HCT116 (cell line): Measurements from ENCODE around the gene ITGA11. TPM values are rescaled to one million over a fixed set of nuclear protein-coding genes. Genes with fewer than 3 reads are reported as not detected.

Experiments used
- ATAC-seq: fragments of 200-7000 bp; cut with Tn5 transposase; 2 replicates; pipeline ENCODE4 v1.9.1; 2020; ENCODE audit warnings: mild to moderate bottlenecking, moderate library complexity
- BruUV-seq: library from RNA; stranded (reverse); fragments of 400-500 nt; replicated peaks from 2 replicates; lab custom pipeline; 2021; lab: Mats Ljungman, UMichigan
- CTCF ChIA-PET: fragments of 300-600 bp; sonication (Branson Sonifier 250); formaldehyde crosslinking; loops from one replicate; lab custom pipeline; 2021; ENCODE audit warnings: antibody characterized with exemption; lab: Charles Lee
- POLR2A ChIA-PET: fragments of 300-600, 350-600 bp; sonication (Branson Sonifier 250); formaldehyde crosslinking; loops from one replicate; lab custom pipeline; 2021; ENCODE audit warnings: antibody characterized with exemption; lab: Charles Lee
- RAD21 ChIA-PET, 2 experiments: fragments of 300-600 bp; sonication (Branson Sonifier 250); formaldehyde crosslinking; loops; one replicate each; lab custom pipeline; 2023; ENCODE audit warnings: low total read pairs in 2 of 2; ENCODE audit not compliant: uncharacterized antibody in 2 of 2, unreplicated experiment in 2 of 2, low non-redundant PET in 1 of 2; lab: Charles Lee
- DNase-seq: peaks from one replicate; pipeline ENCODE4 v3.0.0-alpha.2; 2010; ENCODE audit warnings: low read depth, low spot score
- H2AFZ ChIP-seq: fragments of 200-600 bp; shearing (Covaris generic), sonication (generic); 2 replicates; pipeline ENCODE4 v1.6.1; 2017; ENCODE audit warnings: low read depth, mixed run types, mixed read lengths, antibody characterized with exemption, low read length; ENCODE audit not compliant: poor library complexity, severe bottlenecking
- H3K27ac ChIP-seq: 2 replicates; pipeline ENCODE4 v1.5.1; 2012; ENCODE audit warnings: low read depth, low read length
- H3K27me3 ChIP-seq: fragments of 200-600 bp; sonication (generic); 2 replicates; pipeline ENCODE4 v1.6.1; 2016; ENCODE audit warnings: mixed run types, low read length, mixed read lengths; ENCODE audit not compliant: insufficient read depth
- H3K36me3 ChIP-seq, 2 experiments: fragments of 200-500 bp in 1 of 2; fragments of 200-600 bp in 1 of 2; sonication (Bioruptor generic) in 1 of 2; sonication (generic) in 1 of 2; 2 replicates each; pipeline versions ENCODE4 v1.5.1 to v1.6.1; 2014 to 2016; ENCODE audit warnings: low read length in 2 of 2, inconsistent platforms in 1 of 2, mixed read lengths in 1 of 2, mixed run types in 1 of 2; ENCODE audit not compliant: insufficient read depth in 2 of 2, control insufficient read depth in 1 of 2
- H3K4me1 ChIP-seq, 2 experiments: fragments of 200-600 bp in 1 of 2; sonication (generic) in 1 of 2; 2 replicates each; pipeline versions ENCODE4 v1.5.1 to v1.6.1; 2012 to 2017; ENCODE audit warnings: low read length in 2 of 2, inconsistent platforms in 1 of 2, mild to moderate bottlenecking in 1 of 2, mixed read lengths in 1 of 2, mixed run types in 1 of 2, moderate library complexity in 1 of 2; ENCODE audit not compliant: insufficient read depth in 2 of 2, control insufficient read depth in 1 of 2
- H3K4me2 ChIP-seq: fragments of 200-600 bp; sonication (generic); 2 replicates; pipeline ENCODE4 v1.6.1; 2017; ENCODE audit warnings: mixed run types, low read length, mixed read lengths
- H3K4me3 ChIP-seq, 2 experiments: fragments of 200-600 bp in 1 of 2; sonication (generic) in 1 of 2; replicated peaks in 1 of 2; 2 replicates each; pipeline ENCODE4 v1.5.1; 2011 to 2016; ENCODE audit warnings: low read length in 2 of 2, control low read depth in 1 of 2, low read depth in 1 of 2, mild to moderate bottlenecking in 1 of 2, mixed read lengths in 1 of 2, mixed run types in 1 of 2
- H3K79me2 ChIP-seq: fragments of 200-600 bp; sonication (generic); 2 replicates; pipeline ENCODE4 v1.6.1; 2017; ENCODE audit warnings: mild to moderate bottlenecking, mixed run types, low read length, moderate library complexity, mixed read lengths; ENCODE audit not compliant: insufficient read depth
- H3K9ac ChIP-seq: fragments of 200-600 bp; sonication (generic); 2 replicates; pipeline ENCODE4 v1.6.1; 2016; ENCODE audit warnings: low read length, mixed read lengths
- H3K9me2 ChIP-seq: fragments of 200-600 bp; sonication (generic), shearing (Covaris generic); 2 replicates; pipeline ENCODE4 v1.6.1; 2017; ENCODE audit warnings: mixed run types, mild to moderate bottlenecking, moderate library complexity; ENCODE audit not compliant: insufficient read depth
- H3K9me3 ChIP-seq, 2 experiments: fragments of 200-500 bp in 1 of 2; fragments of 200-600 bp in 1 of 2; sonication (Bioruptor generic) in 1 of 2; sonication (generic) in 1 of 2; 2 replicates each; pipeline ENCODE4 v1.6.1; 2014 to 2017; ENCODE audit warnings: low read length in 2 of 2, mixed read lengths in 2 of 2, inconsistent platforms in 1 of 2, low read depth in 1 of 2, mild to moderate bottlenecking in 1 of 2, mixed run types in 1 of 2, moderate library complexity in 1 of 2; ENCODE audit not compliant: control insufficient read depth in 1 of 2, insufficient read depth in 1 of 2
- H4K20me1 ChIP-seq: fragments of 200-600 bp; sonication (generic), shearing (Covaris generic); 2 replicates; pipeline ENCODE4 v1.6.1; 2017; ENCODE audit warnings: mixed run types, mild to moderate bottlenecking, moderate library complexity; ENCODE audit not compliant: insufficient read depth
- ATF3 ChIP-seq: IDR thresholded peaks from 2 replicates; pipeline ENCODE4 v1.6.1; 2012
- CEBPB ChIP-seq: IDR thresholded peaks from 2 replicates; pipeline ENCODE4 v1.6.1; 2012; ENCODE audit warnings: low read depth
- CTCF ChIP-seq, 3 experiments: fragments of 200-600 bp in 1 of 3; sonication (generic) in 1 of 3; IDR thresholded peaks in 2 of 3; conservative IDR thresholded peaks in 1 of 3; 2 replicates each; pipeline ENCODE4 v1.5.1; 2012 to 2017; ENCODE audit warnings: low read depth in 2 of 3, low read length in 2 of 3, antibody characterized with exemption in 1 of 3, borderline replicate concordance in 1 of 3, control low read depth in 1 of 3, mild to moderate bottlenecking in 1 of 3, mixed read lengths in 1 of 3, mixed run types in 1 of 3, moderate library complexity in 1 of 3; ENCODE audit not compliant: insufficient read depth in 1 of 3
- ELF1 ChIP-seq: IDR thresholded peaks from 2 replicates; pipeline ENCODE4 v1.6.1; 2012; ENCODE audit warnings: low read depth, borderline replicate concordance
- EZH2 ChIP-seq: fragments of 200-600 bp; sonication (generic); IDR thresholded peaks from 2 replicates; pipeline ENCODE4 v1.6.1; 2017; ENCODE audit warnings: antibody characterized with exemption, mixed run types
- FOSL1 ChIP-seq: IDR thresholded peaks from 2 replicates; pipeline ENCODE4 v1.6.1; 2012; ENCODE audit warnings: low read depth
- MAX ChIP-seq: IDR thresholded peaks from 2 replicates; pipeline ENCODE4 v1.6.1; 2012
- POLR2A ChIP-seq: IDR thresholded peaks from 2 replicates; pipeline ENCODE4 v1.7.0; 2011; ENCODE audit warnings: borderline replicate concordance; ENCODE audit not compliant: insufficient read depth, insufficient read length; ENCODE audit errors: extremely low read depth
- SIN3A ChIP-seq: IDR thresholded peaks from 2 replicates; pipeline ENCODE4 v1.6.1; 2012; ENCODE audit warnings: low read depth
- TCF7L2 ChIP-seq: IDR thresholded peaks from 2 replicates; pipeline ENCODE4 v1.7.0; 2011; ENCODE audit warnings: borderline replicate concordance, inconsistent platforms; ENCODE audit not compliant: insufficient read depth, insufficient read length; ENCODE audit errors: extremely low read depth
- ZNF274 ChIP-seq: fragments of 200-500 bp; sonication (Bioruptor generic); IDR thresholded peaks from 2 replicates; pipeline ENCODE4 v1.6.1; 2014; ENCODE audit warnings: mild to moderate bottlenecking, low read depth, low read length, inconsistent platforms
- intact Hi-C: fragments of 100-400 bp; cut with micrococcal nuclease; formaldehyde crosslinking; loops from 2 replicates; pipeline ENCODE4 v1.10.0; 2022
- total RNA-seq: library from RNA; stranded (reverse); gene quantifications from one replicate; pipeline ENCODE4 v1.2.1, GENCODE V29; 2021; ENCODE audit not compliant: unreplicated experiment

Gene ITGA11
- total RNA-seq, 1 experiment from 2014 or later: not detected

GRCh38 chr15:68369931-68370767 is 61.8 kb downstream of the ITGA11 start:
- Histone ChIP-seq H3K27ac (no peak overlapping the region), H3K9me3 (no peaks in the 10 kb centered on the region), H3K9ac (no peak overlapping the region), H3K4me3 (no peak overlapping the region), H3K9me2 (no peaks in the 10 kb centered on the region), H2AFZ (no peak overlapping the region), H3K4me2 (no peak overlapping the region), H4K20me1 (no peaks in the 10 kb centered on the region), H3K79me2 (no peaks in the 10 kb centered on the region), H3K4me1 (peaks cover 3 to 10% of the 10 kb centered on the region in 2 experiments; a peak in 3 of 4 replicates), H3K36me3 (no peaks in the 10 kb centered on the region), H3K27me3 (no peaks in the 10 kb centered on the region; the same call in 1 of the 2 replicates)
- TF ChIP-seq ATF3: no peak
- no peak for TF ChIP-seq POLR2A
- no peak for TF ChIP-seq EZH2
- no peak for DNase-seq
- intact Hi-C loops: no loop called here
- no peak for ATAC-seq
- ChIA-PET CTCF (interaction anchor here (2.0 kb wide), 1 partner anchor 63 kb away, joined by 8 read pairs; no protein-coding TSS in a partner anchor), RAD21 (no interaction called here), POLR2A (no interaction called here)
- BruUV-seq: no TSS peak

GRCh38 chr15:68368731-68369435 is 63.1 kb downstream of the ITGA11 start:
- DNase-seq (no peak), ATAC-seq (no peak)
- H3K27me3 ChIP-seq: no peaks in the 10 kb centered on the region; the same call in 1 of the 2 replicates
- no peaks in the 10 kb centered on the region for H3K79me2 ChIP-seq
- intact Hi-C loops: loop anchor here (1.0 kb wide), 1 partner anchor 40 kb away; no protein-coding TSS in a partner anchor
- TF ChIP-seq ELF1 (no peak), CTCF (IDR thresholded peaks at IDR 0.05 in 2 of 3, conservative IDR thresholded peaks at IDR 0.05 in 1 of 3; ENCODE audit: borderline replicate concordance in 1 of 3, insufficient read depth in 1 of 3, low read depth in 2 of 3, low read length in 2 of 3) (no peak), FOSL1 (no peak), ATF3 (no peak), SIN3A (no peak), CEBPB (no peak), TCF7L2 (no peak), ZNF274 (no peak), MAX (no peak)
- ChIA-PET POLR2A (no interaction called here), RAD21 (no interaction called here), CTCF (interaction anchor here (1.5 kb wide), 1 partner anchor 62 kb away, joined by 4 read pairs; no protein-coding TSS in a partner anchor)
- H3K9me2 ChIP-seq: no peaks in the 10 kb centered on the region
- H3K4me3 ChIP-seq: no peak overlapping the region
- H3K9ac ChIP-seq: no peak overlapping the region
- H3K36me3 ChIP-seq: no peaks in the 10 kb centered on the region
- no peak overlapping the region for H3K4me2 ChIP-seq
- BruUV-seq: no TSS peak
- no peak overlapping the region for H3K27ac ChIP-seq
- H3K9me3 ChIP-seq: no peaks in the 10 kb centered on the region
- H2AFZ ChIP-seq: no peak overlapping the region
- no peaks in the 10 kb centered on the region for H4K20me1 ChIP-seq
- peaks cover 3 to 10% of the 10 kb centered on the region in 2 experiments; a peak in 3 of 4 replicates for H3K4me1 ChIP-seq
